K562 (cell line): ENCODE measurements around the gene PFKFB2.

ENCODE experiments used
- CUX1 ChIP-seq: fragments of 200-800 bp; sonication (Bioruptor generic); IDR thresholded peaks from 2 replicates; pipeline ENCODE4 v1.6.1; 2016; ENCODE audit warnings: missing genetic modification characterization, missing compliant biosample characterization
- IRF2 ChIP-seq: sonication (generic); formaldehyde crosslinking; IDR thresholded peaks from 2 replicates; pipeline ENCODE4 v1.8.1; 2022; ENCODE audit warnings: mild to moderate bottlenecking, missing genetic modification reagents

GRCh38 chr1:207047505-207047904 is 5.6 kb upstream of the PFKFB2 start:
- TF ChIP-seq IRF2 (no peak), CUX1 (CRISPR knock-in tag) (no peak)
